Measurements from ENCODE around the gene TBC1D2B.

- no peak for TF ChIP-seq CTCF (IDR thresholded peaks at IDR 0.05; ENCODE audit: poor library complexity, severe bottlenecking)
- no peak for TF ChIP-seq EZH2 (IDR thresholded peaks at IDR 0.05; ENCODE audit: borderline replicate concordance, insufficient read depth, low read length, poor library complexity, severe bottlenecking)
- TF ChIP-seq RAD21 (conservative IDR thresholded peaks at IDR 0.05): no peak
- no peak for TF ChIP-seq EP300 (conservative IDR thresholded peaks at IDR 0.05; ENCODE audit: poor library complexity, severe bottlenecking)
- TF ChIP-seq POLR2AphosphoS5 (IDR thresholded peaks at IDR 0.05): no peak
- no peak for TF ChIP-seq TAF1 (IDR thresholded peaks at IDR 0.05; ENCODE audit: low read depth)
Measured at GRCh38 chr15:78037779-78038305, 39.7 kb downstream of the TBC1D2B start.

Measured in neural cell (in vitro differentiated cells).